ENCODE results near the gene C22orf23. TPM values are rescaled to one million over a fixed set of nuclear protein-coding genes. Genes with fewer than 3 reads are reported as not detected.

The C22orf23 gene
- total and polyA plus RNA-seq, 9 of the 15 experiments (the other 6 are each of a cell fraction or from before 2014, with no cell fraction given) = 0.25 to 1.0 (median 0.53) TPM

GRCh38 chr22:37920126-37920525, 33.3 kb downstream of the C22orf23 start (continued):
- TF ChIP-seq, protein P1, sequence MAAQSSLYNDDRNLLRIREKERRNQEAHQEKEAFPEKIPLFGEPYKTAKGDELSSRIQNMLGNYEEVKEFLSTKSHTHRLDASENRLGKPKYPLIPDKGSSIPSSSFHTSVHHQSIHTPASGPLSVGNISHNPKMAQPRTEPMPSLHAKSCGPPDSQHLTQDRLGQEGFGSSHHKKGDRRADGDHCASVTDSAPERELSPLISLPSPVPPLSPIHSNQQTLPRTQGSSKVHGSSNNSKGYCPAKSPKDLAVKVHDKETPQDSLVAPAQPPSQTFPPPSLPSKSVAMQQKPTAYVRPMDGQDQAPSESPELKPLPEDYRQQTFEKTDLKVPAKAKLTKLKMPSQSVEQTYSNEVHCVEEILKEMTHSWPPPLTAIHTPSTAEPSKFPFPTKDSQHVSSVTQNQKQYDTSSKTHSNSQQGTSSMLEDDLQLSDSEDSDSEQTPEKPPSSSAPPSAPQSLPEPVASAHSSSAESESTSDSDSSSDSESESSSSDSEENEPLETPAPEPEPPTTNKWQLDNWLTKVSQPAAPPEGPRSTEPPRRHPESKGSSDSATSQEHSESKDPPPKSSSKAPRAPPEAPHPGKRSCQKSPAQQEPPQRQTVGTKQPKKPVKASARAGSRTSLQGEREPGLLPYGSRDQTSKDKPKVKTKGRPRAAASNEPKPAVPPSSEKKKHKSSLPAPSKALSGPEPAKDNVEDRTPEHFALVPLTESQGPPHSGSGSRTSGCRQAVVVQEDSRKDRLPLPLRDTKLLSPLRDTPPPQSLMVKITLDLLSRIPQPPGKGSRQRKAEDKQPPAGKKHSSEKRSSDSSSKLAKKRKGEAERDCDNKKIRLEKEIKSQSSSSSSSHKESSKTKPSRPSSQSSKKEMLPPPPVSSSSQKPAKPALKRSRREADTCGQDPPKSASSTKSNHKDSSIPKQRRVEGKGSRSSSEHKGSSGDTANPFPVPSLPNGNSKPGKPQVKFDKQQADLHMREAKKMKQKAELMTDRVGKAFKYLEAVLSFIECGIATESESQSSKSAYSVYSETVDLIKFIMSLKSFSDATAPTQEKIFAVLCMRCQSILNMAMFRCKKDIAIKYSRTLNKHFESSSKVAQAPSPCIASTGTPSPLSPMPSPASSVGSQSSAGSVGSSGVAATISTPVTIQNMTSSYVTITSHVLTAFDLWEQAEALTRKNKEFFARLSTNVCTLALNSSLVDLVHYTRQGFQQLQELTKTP (IDR thresholded peaks at IDR 0.05; ENCODE audit: low read depth in 1 of 2, partially characterized antibody in 2 of 2) = no peak
- TF ChIP-seq CEBPB (tag; IDR thresholded peaks at IDR 0.05) (no peak), SUPT5H (IDR thresholded peaks at IDR 0.05) (no peak)

DNA sequence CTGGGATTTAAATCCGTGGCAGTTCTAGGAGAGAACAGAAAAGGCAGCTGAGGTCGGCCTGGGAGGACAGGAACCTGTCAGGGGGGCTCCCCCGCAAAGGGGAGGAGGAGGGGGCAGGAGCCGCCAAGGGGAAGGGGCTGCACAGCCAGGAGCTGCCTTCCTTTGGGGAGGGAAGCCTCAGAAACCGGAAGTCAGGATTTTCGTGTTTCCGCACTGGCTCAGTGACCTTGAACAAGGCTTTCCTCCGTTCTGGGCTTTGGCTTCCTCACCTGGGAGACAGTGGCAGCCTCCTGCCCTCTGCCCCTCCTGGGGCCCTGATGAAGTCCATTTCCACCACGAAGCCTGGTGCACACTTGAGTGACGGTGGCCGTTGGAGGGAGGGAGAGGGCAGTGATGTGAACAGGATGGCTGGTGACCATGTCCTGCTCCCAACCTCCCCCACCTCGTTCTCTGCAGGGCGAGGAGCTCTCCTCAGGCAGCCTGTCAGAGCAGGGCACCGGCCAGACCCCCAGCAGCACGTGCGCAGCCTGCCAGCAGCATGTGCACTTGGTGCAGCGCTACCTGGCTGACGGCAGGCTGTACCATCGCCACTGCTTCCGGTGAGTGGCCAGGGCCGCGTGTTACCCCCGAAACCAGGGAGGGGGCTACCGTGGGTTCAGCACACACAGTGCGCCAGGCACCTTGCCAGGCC, 34.7 kb downstream of the C22orf23 start:
- Histone ChIP-seq H3K9me3 (replicated peaks; ENCODE audit: control insufficient read depth, insufficient read depth, low read depth, low read length) (no peaks in the 10 kb centered on the region), H3K4me2 (ENCODE audit: insufficient read depth, low read length) (no peak overlapping the region), H3K36me3 (ENCODE audit: control insufficient read depth, insufficient read depth, low read length) (peaks cover 15% of the 10 kb centered on the region; the same call in 1 of the 3 replicates), H3K4me3 (no peak overlapping the region), H4K20me1 (replicated peaks; ENCODE audit: control insufficient read depth, insufficient read depth, low read length) (no peaks in the 10 kb centered on the region), H3K9ac (ENCODE audit: insufficient read depth in 1 of 2, low read depth in 2 of 2, low read length in 2 of 2) (peak overlapping the region in 1 of 2 experiments; percentile 9; a peak in 1 of 4 replicates), H3K9me1 (ENCODE audit: control insufficient read depth, insufficient read depth, low read length) (no peaks in the 10 kb centered on the region), H3K79me2 (ENCODE audit: control insufficient read depth, insufficient read depth, low read length) (no peaks in the 10 kb centered on the region), H3K4me1 (replicated peaks in 1 of 2; ENCODE audit: control insufficient read depth in 2 of 2, insufficient read depth in 2 of 2, low read length in 2 of 2) (no peaks in the 10 kb centered on the region), H3K27me3 (ENCODE audit: control insufficient read depth in 2 of 2, insufficient read depth in 2 of 2, low read length in 2 of 2) (no peaks in the 10 kb centered on the region), H2AFZ (ENCODE audit: low read depth, low read length) (no peak overlapping the region), H3K27ac (ENCODE audit: extremely low read depth, low read depth, low read length) (no peak overlapping the region)
- WGBS (ENCODE audit: insufficient coverage, low coverage, missing lambda C conversion rate) = 78% methylated on average over 13 of the region's 25 CpGs
- in situ Hi-C loops (cut with MboI) = no loop called here
- FAIRE-seq = no peak
- intact Hi-C loops (cut with micrococcal nuclease) = no loop called here
- no peak for TF ChIP-seq KDM4B (IDR thresholded peaks at IDR 0.05; ENCODE audit: borderline replicate concordance in 2 of 2, low read depth in 1 of 2)
- 0 out of 2 replicates have a peak, but pooled peaks have one; percentile 33 for TF ChIP-seq POLR2G (IDR thresholded peaks at IDR 0.05; ENCODE audit: low read depth, low read length)
- no peak for ATAC-seq
- DNase-seq (ENCODE audit: extremely low read depth in 1 of 4, low spot score in 3 of 4) = no peak
- BruUV-seq (replicated peaks) = no TSS peak
- ChIA-PET CTCF (ENCODE audit: low intra/inter-chr PET ratio) (no interaction called here), POLR2A (interaction anchor here (0.6 kb wide), 1 partner anchor 14 kb away, joined by 3 read pairs; no protein-coding TSS in a partner anchor)

Data from K562 (cell line).